NCI-H1417 (cell line): ENCODE results near the gene ZNF280D.
"Not testable (repeated sequence)": the region's sequence is repeated elsewhere in the genome, so short reads cannot be mapped to it uniquely, and the experiment has no call there.

Source experiments
- DNase-seq, 3 experiments: peaks; one replicate each; lab custom pipeline; 2025; lab: John Stamatoyannopoulos, UW

Gene ZNF280D

GRCh38 chr15:56733136-56734012 lies at the start of gene ZNF280D:
Gene ZNF280D (minus strand): TSS chr15:56733509. CDS start chr15:56707109, 26,400 bp downstream.
- peak; percentile 67 to 99 (median 96) for DNase-seq

DNA sequence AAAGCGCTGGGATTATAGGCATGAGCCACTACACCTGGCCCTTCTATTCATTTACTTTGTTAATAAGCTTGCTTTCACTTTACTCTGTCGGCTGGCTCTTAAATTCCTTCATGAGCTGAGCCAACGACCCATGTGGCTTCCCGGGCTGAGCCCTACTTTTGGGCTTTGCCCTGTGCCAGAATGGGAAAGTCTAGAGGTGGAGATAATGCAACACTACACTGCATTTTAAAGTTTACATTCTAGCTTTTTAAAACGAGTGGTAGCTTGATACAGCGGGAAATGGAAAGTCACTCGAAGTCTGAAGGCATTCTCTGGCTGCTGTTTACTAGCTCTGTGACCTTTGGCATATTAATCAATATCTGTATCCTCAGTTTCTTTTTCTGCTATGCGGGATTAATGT lies 49.0 kb upstream of the ZNF280D start:
- no peak for DNase-seq

DNA sequence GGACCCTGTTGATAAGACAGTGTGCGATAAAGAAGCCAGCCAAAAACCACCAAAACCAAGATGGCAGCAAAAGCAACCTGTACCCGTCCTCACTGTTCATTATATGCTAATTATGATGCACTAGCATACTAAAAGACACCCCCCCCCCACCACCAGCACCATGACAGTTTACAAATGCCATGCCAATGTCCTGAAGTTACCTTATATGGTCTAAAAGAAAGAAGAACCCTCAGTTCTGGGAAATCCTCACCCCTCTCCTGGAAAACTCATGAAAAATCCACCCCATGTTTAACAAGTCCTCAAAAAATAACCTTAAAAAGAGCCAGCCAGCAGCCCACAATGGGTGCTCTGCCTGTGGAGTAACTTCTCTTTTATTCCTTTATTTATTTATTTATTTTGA lies 48.4 kb upstream of the ZNF280D start:
- DNase-seq = no peak

GRCh38 chr15:56780102-56780725 lies 46.9 kb upstream of the ZNF280D start:
- not testable (repeated sequence) for DNase-seq

DNA sequence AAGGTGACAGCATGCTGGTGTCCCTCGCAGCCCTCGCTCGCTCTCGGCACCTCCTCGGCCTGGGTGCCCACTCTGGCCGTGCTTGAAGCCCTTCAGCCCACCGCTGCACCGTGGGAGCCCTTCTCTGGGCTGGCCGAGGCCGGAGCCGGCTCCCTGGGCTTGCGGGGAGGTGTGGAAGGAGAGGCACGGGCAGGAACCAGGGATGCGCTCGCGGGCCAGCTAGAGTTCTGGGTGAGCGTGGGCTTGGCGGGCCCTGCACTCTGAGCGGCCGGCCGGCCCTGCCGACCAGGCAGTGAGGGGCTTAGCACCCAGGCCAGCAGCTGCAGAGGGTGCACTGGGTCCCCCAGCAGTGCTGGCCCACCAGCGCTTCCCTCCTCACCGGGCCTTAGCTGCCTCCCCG lies 46.1 kb upstream of the ZNF280D start:
- not testable (repeated sequence) for DNase-seq

GRCh38 chr15:56778761-56779160 lies 45.5 kb upstream of the ZNF280D start:
- DNase-seq = no peak

- no peak for DNase-seq
Observed at GRCh38 chr15:56776839-56777238, 43.5 kb upstream of the ZNF280D start.

GRCh38 chr15:56775641-56776040 lies 42.3 kb upstream of the ZNF280D start:
- DNase-seq = no peak

DNA sequence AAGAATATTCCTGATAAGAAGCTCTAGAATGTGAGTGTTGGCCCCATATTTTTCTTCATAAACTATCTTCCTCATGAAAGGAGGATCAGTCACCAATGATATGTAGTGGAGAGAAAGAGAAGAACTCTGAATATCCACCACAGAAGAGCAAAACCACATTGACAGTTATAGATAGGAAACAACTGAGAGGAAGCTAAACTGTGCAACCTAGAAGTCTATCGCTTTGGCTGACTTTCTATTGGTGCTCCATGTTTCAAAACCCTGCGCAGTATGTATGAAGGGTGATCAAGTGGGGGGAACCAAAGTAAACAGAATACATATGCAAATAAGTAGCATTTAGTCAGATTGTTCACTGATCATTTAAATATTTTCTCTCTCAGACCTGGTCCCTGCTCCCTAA lies 41.0 kb upstream of the ZNF280D start:
- no peak for DNase-seq

DNA sequence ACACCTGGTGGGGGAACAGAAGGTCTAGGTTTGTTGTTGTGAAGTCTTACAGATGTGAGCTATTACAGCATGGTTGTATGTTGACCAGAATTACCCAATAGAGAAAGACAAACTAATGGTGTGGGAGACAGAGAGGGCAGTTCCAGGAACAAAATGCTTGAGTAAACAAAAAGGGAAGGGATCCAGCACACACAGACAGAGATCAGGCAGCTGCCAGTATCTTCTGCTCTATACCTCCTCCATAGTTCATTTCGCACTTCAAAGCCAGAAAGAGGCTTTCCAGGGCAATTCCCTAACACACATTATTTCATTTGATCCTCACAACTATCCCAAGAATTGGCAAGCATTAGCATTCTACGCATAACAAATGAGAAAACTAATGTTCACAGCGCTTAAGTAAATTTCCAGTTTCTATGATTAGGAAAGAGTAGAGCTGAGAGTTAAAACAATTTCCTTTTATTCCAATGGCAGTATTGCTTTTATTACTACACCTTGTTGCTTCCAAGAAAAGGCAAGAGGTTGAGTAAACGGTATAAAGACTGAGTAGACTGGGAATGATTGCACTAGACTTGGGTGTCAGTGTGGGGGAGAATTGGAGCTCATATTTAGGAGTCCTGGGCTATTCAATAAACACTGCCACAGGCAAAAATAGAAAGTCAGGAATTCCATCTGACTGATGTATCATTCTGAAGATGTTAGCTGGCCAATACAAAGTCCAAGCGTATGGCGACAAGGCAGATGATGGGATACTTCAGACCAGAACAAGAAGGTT lies 39.7 kb upstream of the ZNF280D start:
- peak in 2 of 3 experiments; percentile 0 to 59 for DNase-seq

DNA sequence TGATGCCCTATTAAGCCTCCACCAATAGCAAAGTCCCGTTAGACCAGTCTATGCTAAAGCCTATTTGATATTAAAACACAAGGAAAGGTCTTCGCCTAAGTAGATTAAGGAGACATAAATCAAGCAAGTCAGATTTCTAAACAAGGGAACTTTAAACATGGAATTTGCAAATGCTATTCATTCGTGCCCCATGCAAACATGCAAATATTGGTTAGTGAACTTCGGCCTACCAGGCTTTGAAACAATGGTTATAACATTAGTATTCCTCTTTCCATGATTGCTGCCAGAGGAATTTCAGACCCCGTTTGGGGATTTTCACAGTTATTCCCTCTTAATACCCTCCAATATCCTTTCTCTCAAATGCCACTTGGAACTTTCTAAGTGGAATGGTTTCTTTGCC lies 36.9 kb upstream of the ZNF280D start:
- DNase-seq = no peak

DNA sequence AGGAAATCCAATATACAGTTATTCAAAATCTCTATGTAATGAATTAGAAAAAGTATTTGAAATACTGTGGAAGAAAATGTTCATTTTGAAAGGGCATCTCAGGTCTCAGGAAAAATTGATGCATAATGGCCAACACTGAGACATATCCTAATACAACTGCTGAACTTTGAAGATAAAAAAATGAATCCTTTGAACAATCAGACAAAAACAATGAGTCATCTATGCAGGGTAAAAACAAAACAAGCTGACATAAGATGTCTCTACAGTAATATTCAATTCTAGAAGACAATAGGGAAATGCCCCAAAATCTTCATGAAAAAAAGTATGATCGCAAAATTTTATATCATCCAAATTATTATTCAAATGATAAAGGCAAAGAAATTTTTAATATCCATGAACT lies 34.0 kb upstream of the ZNF280D start:
- DNase-seq = no peak

- DNase-seq = no peak
Observed at GRCh38 chr15:56765251-56765650, 31.9 kb upstream of the ZNF280D start.

GRCh38 chr15:56763141-56763895 lies 30.0 kb upstream of the ZNF280D start:
- no peak for DNase-seq

DNA sequence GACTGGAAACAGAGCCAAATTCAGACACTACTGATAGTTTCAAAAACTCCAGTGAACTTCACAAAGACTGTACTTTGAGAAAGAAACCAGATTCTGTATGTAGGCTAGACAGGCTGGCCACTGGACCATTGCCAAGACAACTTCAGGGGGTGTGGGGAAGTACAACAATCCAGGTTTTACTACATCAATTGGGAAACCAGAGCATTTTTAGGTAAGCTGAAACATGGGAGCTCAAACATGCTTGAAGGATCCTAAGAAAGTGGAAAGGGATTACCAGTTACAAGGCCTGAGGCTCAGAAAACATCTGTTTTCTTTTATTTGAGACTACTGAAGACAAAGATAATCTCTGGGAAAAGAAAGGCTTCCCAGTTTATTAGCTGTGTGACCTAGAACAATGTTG lies 26.9 kb upstream of the ZNF280D start:
- DNase-seq = no peak

- DNase-seq = no peak
Observed at GRCh38 chr15:56759450-56759845, 26.1 kb upstream of the ZNF280D start.

GRCh38 chr15:56758770-56759449 lies 25.6 kb upstream of the ZNF280D start:
- DNase-seq = no peak

DNA sequence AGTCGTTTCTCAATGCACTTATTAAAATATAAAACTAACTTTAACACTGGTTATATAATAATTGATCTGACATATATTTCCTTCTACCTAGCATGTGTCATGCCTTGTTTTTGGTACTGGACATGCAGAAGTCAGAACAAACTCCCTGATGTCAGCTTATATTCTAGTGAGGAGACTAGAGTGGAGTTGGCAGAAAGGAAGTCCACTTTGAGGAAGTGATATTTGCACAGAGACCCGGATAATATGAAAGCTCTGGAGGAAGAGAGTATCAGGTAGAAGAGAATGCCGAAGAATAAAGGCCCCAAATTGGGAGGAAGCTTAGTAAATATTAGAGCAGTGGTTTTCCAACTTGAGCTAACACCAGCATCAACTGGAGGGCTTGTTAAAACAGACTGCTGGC lies 24.6 kb upstream of the ZNF280D start:
- no peak for DNase-seq

- no peak for DNase-seq
Observed at GRCh38 chr15:56754772-56755370, 21.6 kb upstream of the ZNF280D start.

GRCh38 chr15:56752986-56753385 lies 19.7 kb upstream of the ZNF280D start:
- no peak for DNase-seq

DNA sequence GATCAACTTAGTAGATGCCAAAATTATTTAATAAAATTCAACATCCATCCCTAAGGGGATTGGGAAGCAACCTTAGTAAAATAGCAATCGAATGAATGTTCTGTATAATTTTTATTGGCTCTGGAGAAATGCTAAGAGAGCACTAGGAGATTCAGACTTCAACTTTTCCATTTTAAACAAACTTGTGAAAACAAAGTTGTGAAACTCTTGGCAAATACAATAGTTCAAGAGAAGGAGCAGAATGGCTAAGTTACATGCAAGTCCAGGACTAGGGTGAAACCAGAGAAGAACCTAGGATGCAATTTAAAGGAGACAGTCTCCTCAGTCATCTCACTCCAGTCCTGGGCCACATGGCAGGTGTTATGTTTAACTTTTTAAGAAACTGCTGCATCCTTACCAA lies 16.7 kb upstream of the ZNF280D start:
- DNase-seq = no peak
